Mucosa of descending colon (tissue), 3 donors: ENCODE results near the gene GAL. TPM values are rescaled to one million over a fixed set of nuclear protein-coding genes. Genes with fewer than 3 reads are reported as not detected.

Source experiments
- ATAC-seq: fragments of 200-7000 bp; cut with Tn5 transposase; one replicate; pipeline ENCODE4 v1.9.1; 2020; ENCODE audit warnings: mild to moderate bottlenecking, moderate library complexity
- DNase-seq, 3 donors: peaks; one replicate each; pipeline ENCODE4 v3.0.0-alpha.2; 2020
- H3K36me3 ChIP-seq: fragments of 200-600 bp; one replicate; pipeline ENCODE4 v1.8.0; 2021; ENCODE audit warnings: low read depth, mild to moderate bottlenecking
- H3K4me1 ChIP-seq: fragments of 200-600 bp; one replicate; pipeline ENCODE4 v1.8.0; 2021; ENCODE audit warnings: low read depth, mild to moderate bottlenecking
- H3K4me3 ChIP-seq: fragments of 200-600 bp; one replicate; pipeline ENCODE4 v1.8.0; 2021; ENCODE audit warnings: mild to moderate bottlenecking
- H3K9me3 ChIP-seq: fragments of 200-600 bp; one replicate; pipeline ENCODE4 v1.8.0; 2021; ENCODE audit warnings: mild to moderate bottlenecking
- intact Hi-C, 2 donors: fragments of 100-400 bp; cut with DNase I in 1 of 2; cut with micrococcal nuclease in 1 of 2; formaldehyde crosslinking; loops; one replicate each; pipeline versions ENCODE4 v1.11.0 to v1.11.1; 2022; cut with DNase I, micrococcal nuclease
- total RNA-seq, 3 donors: library from RNA; stranded (reverse); fragmentation: NEBNext Ultra II Directional in 2 of 3; extraction: Animal tissue kit (Norgen Biotek cat#: 25700) in 2 of 3; gene quantifications; one replicate each; pipeline versions ENCODE4 v1.2.1 to v1.2.4, GENCODE V29; 2021 to 2023
- TF ChIP-seq, protein P1 (sequence below): fragments of 200-600 bp; IDR thresholded peaks from one replicate; pipeline ENCODE4 v1.8.0; 2022; ENCODE audit warnings: antibody characterized with exemption, mild to moderate bottlenecking
- donor health status: DM: no; HTN: no; CAD: no; lungs with moderate emphysema.
- donor health status: DM: no; HTN: no; CAD: no.
- donor health status: DM: no; HTN: yes; CAD: no.

GAL gene
- total RNA-seq, 3 donors from 2014 or later, result 1.5 to 8.4 (median 2.4) TPM

DNA sequence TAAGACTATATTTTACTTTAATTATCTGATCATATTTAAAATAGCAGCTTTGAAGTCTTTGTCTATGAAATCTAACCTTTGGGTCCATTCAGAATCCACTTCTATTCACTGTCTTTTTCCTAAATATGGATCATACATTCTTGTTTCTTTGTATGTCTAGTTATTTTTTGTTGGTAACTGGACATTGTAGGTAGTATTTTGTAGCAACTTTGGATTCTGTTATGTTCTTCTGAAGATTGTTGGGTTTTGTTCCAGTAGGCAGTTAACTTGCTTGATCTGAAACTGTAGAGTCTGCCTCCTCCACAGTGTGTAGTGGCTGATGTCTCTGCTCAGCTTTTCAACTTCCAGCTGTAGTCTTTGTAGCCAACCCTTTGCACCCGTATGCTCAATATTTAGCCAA is 37.5 kb upstream of the GAL start:
- TF ChIP-seq, protein P1, sequence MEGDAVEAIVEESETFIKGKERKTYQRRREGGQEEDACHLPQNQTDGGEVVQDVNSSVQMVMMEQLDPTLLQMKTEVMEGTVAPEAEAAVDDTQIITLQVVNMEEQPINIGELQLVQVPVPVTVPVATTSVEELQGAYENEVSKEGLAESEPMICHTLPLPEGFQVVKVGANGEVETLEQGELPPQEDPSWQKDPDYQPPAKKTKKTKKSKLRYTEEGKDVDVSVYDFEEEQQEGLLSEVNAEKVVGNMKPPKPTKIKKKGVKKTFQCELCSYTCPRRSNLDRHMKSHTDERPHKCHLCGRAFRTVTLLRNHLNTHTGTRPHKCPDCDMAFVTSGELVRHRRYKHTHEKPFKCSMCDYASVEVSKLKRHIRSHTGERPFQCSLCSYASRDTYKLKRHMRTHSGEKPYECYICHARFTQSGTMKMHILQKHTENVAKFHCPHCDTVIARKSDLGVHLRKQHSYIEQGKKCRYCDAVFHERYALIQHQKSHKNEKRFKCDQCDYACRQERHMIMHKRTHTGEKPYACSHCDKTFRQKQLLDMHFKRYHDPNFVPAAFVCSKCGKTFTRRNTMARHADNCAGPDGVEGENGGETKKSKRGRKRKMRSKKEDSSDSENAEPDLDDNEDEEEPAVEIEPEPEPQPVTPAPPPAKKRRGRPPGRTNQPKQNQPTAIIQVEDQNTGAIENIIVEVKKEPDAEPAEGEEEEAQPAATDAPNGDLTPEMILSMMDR, result no peak
- H3K4me1 ChIP-seq, result no peaks in the 10 kb centered on the region
- intact Hi-C loops, result no loop called here
- peaks cover 8% of the 10 kb centered on the region for H3K9me3 ChIP-seq
- ATAC-seq (no peak), DNase-seq (no peak)
- no peaks in the 10 kb centered on the region for H3K36me3 ChIP-seq
- no peak overlapping the region for H3K4me3 ChIP-seq

DNA sequence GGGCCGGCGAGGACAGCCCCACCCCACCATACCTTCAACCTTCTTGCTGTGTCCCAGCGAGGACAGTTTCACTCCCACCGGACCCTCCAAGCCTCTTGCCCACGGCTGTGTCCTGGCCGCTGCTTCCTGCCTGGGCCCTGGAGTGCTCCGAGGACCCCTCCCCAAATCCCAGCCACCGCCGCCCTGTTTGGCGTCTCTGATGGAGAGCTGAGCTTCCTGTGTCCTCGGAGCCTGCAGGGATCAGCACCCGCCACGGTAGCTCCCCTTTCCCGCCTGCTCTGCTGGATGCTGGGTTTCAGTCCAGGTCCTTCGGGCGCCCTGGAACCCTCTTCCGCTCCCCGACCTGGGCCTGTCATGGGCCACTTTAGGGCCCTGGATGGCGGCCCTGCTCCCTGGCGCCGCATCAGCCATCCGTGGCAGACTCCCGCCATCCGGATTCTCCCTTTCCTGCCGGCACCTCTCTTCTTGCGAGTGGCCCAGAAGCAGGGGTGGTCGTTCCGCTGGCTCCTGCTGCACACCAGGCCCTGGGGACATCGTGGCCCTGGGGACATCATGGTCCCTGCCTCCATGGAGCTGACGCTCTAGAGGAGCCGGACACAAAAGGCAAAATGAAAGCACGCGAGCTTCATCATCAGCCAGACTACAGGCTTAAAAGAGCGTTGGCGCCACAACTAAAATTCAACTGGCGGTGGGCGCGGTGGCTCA is 34.3 kb upstream of the GAL start:
- DNase-seq, result no peak
- TF ChIP-seq, protein P1, result no peak
- ATAC-seq, result no peak
- Histone ChIP-seq H3K36me3 (no peaks in the 10 kb centered on the region), H3K4me3 (no peak overlapping the region), H3K4me1 (no peaks in the 10 kb centered on the region), H3K9me3 (peaks cover 8% of the 10 kb centered on the region)
- intact Hi-C loops, result no loop called here

DNA sequence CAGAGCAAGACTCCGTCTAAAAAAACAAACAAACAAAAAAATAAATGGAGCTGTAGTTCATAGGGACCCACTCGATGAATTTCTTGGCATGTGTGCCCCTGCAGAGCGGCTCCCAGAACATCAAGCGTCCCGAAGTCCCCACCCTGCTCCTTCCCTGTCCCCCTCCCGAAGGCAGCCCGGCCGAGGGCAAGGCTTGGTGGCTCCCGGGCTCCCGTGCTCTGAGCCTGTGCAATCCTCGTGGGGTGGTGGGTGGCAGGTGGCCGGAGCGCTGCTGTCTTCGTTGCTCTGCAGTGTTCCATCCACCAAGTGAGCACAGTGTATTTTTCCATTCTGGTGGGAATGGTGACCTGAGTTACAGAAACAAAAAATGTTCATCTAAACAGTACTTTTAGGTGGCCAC is 33.5 kb upstream of the GAL start:
- peaks cover 8% of the 10 kb centered on the region for H3K9me3 ChIP-seq
- H3K4me1 ChIP-seq, result no peaks in the 10 kb centered on the region
- no peaks in the 10 kb centered on the region for H3K36me3 ChIP-seq
- no peak for DNase-seq
- no peak for ATAC-seq
- no peak overlapping the region for H3K4me3 ChIP-seq
- intact Hi-C loops, result no loop called here
- TF ChIP-seq, protein P1, result no peak

DNA sequence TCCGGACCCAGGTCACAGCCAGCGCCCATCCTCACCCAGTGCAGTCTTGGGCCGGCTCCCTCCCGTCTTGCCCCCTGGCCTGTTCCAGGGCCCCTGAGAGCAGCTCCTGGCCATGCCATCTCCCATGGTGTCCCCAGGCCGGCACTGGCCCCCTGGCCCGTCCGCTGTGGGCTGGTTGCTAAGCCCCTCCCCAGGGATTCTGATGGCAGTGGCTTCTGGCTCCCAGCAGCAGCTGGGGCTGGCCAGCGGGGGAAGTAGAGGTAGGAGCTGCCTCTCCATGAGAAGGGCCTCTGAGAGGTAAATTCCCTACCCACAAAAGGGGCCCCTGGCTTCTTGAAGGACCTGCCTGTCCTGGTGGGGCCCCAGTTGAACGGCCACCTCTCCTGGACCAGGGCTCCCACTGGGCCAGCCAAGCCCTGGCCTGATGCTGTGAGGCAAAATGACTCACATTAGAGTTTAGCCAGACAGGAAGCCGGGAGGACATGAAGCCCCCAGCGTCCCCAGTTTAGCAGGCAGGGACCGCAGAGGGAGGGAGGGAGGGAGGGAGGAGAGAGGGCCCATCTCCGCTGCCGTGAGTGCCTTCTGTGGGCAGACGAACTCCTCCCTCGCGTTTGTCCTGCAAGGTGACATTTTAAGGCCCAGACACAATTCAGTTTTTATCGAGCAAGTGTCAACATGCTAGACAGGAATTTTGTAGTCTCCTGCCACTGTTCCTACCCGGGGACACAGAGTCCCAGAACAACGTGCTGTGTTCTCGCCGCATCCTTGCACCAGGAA is 32.9 kb upstream of the GAL start:
- no peak overlapping the region for H3K4me3 ChIP-seq
- no peaks in the 10 kb centered on the region for H3K36me3 ChIP-seq
- intact Hi-C loops, result no loop called here
- H3K4me1 ChIP-seq, result no peaks in the 10 kb centered on the region
- DNase-seq, result no peak
- TF ChIP-seq, protein P1, result no peak
- H3K9me3 ChIP-seq, result peaks cover 8% of the 10 kb centered on the region
- ATAC-seq, result no peak

DNA sequence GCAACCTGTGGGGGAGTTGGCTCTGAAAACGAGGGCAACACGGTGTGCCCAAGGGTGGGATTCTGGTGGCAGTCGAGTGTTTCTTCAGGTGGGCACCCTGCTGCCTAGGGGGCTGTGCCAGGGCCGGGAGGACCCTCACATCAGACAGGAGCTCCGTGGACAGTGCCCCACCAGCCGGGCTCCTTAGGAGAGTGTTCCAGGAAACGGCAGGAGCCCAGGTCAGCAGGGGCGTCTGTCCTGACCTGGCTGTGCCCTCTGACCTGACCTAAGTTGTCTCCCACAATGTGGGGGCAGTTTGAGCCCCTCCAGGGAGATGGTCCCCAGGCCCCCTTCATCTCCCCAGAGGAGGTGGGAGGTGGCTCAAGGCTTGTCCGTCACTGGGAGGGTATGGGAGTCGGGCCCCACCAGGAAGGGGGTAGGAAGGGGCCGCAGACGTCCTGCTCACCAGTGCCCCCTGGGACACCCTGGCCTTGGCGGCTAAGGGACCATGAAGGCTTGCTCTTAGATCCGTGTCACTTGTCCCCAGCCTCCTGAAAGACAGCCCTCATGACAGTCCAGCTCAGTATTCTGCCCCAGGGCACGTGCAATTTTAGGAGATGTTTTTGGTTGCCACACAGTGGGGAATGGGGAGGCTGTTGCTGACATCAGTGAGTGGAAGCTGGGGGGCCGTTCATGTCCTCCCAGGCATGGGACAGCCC is 32.2 kb upstream of the GAL start:
- intact Hi-C loops, result no loop called here

More for the DNA sequence above, 32.2 kb upstream of the GAL start:
- Histone ChIP-seq H3K4me3 (no peak overlapping the region), H3K36me3 (no peaks in the 10 kb centered on the region), H3K4me1 (no peaks in the 10 kb centered on the region), H3K9me3 (peaks cover 5% of the 10 kb centered on the region)
- TF ChIP-seq, protein P1, result no peak
- ATAC-seq, result no peak
- DNase-seq, result no peak
